Mesenchymal stem cell (in vitro differentiated cells and primary cell): Measurements from ENCODE around the gene IPPK.

ENCODE experiments used
- DNase-seq: peaks from one replicate; pipeline ENCODE4 v3.0.0-alpha.2; 2013
- H2AFZ ChIP-seq: one replicate; pipeline ENCODE4 v1.6.1; 2013; ENCODE audit warnings: low read depth, mild to moderate bottlenecking, control low read depth, inconsistent platforms, low read length, moderate library complexity
- H2AK5ac ChIP-seq: 2 replicates; pipeline ENCODE4 v1.6.1; 2013; ENCODE audit warnings: low read length, moderate library complexity, mild to moderate bottlenecking, inconsistent platforms; ENCODE audit not compliant: severe bottlenecking
- H2BK120ac ChIP-seq: one replicate; pipeline ENCODE4 v1.6.1; 2013; ENCODE audit warnings: low read depth, mild to moderate bottlenecking, inconsistent platforms, low read length, moderate library complexity
- H2BK12ac ChIP-seq, 2 experiments: one replicate each; pipeline ENCODE4 v1.6.1; 2013; ENCODE audit warnings: inconsistent platforms in 2 of 2, low read length in 2 of 2, mild to moderate bottlenecking in 2 of 2, moderate library complexity in 2 of 2, control low read depth in 1 of 2
- H2BK15ac ChIP-seq: one replicate; pipeline ENCODE4 v1.6.1; 2013; ENCODE audit warnings: mild to moderate bottlenecking, low read depth, inconsistent platforms; ENCODE audit not compliant: poor library complexity, severe bottlenecking
- H2BK5ac ChIP-seq: 2 replicates; pipeline ENCODE4 v1.6.1; 2013; ENCODE audit warnings: low read depth, mild to moderate bottlenecking, low read length, control low read depth, inconsistent platforms; ENCODE audit not compliant: poor library complexity, severe bottlenecking
- H3K14ac ChIP-seq, 2 experiments: one replicate each; pipeline ENCODE4 v1.6.1; 2013; ENCODE audit warnings: inconsistent platforms in 2 of 2, low read length in 2 of 2, control low read depth in 1 of 2, mild to moderate bottlenecking in 1 of 2, moderate library complexity in 1 of 2
- H3K18ac ChIP-seq, 2 experiments: one replicate each; pipeline ENCODE4 v1.6.1; 2013; ENCODE audit warnings: inconsistent platforms in 2 of 2, low read length in 2 of 2, control low read depth in 1 of 2, low read depth in 1 of 2, mild to moderate bottlenecking in 1 of 2
- H3K23ac ChIP-seq, 2 experiments: one replicate each; pipeline ENCODE4 v1.6.1; 2013; ENCODE audit warnings: inconsistent platforms in 2 of 2, low read length in 2 of 2, mild to moderate bottlenecking in 2 of 2, moderate library complexity in 2 of 2, control low read depth in 1 of 2
- H3K27ac ChIP-seq: 2 replicates; pipeline ENCODE4 v1.5.1; 2013; ENCODE audit warnings: mild to moderate bottlenecking, moderate library complexity, low read length, control low read depth, inconsistent platforms; ENCODE audit not compliant: poor library complexity, severe bottlenecking
- H3K27me3 ChIP-seq, 2 experiments: 2 replicates each; pipeline versions ENCODE4 v1.6.1 to v1.7.0; 2013; ENCODE audit warnings: low read length in 2 of 2, mild to moderate bottlenecking in 2 of 2, moderate library complexity in 2 of 2, control low read depth in 1 of 2, inconsistent platforms in 1 of 2; ENCODE audit not compliant: control insufficient read depth in 1 of 2, insufficient read depth in 1 of 2
- H3K36me3 ChIP-seq, 2 experiments: 2 replicates each; pipeline versions ENCODE4 v1.6.1 to v1.7.0; 2013; ENCODE audit warnings: low read length in 2 of 2, control low read depth in 1 of 2, inconsistent platforms in 1 of 2, low read depth in 1 of 2, mild to moderate bottlenecking in 1 of 2; ENCODE audit not compliant: insufficient read depth in 2 of 2, control insufficient read depth in 1 of 2
- H3K4ac ChIP-seq, 2 experiments: one replicate each; pipeline ENCODE4 v1.6.1; 2013; ENCODE audit warnings: inconsistent platforms in 2 of 2, low read length in 2 of 2, mild to moderate bottlenecking in 2 of 2, moderate library complexity in 2 of 2, control low read depth in 1 of 2, low read depth in 1 of 2
- H3K4me1 ChIP-seq: 2 replicates; pipeline ENCODE4 v1.6.1; 2013; ENCODE audit warnings: low read depth, low read length, control low read depth; ENCODE audit not compliant: control insufficient read depth, insufficient read depth
- H3K4me2 ChIP-seq: 2 replicates; pipeline ENCODE4 v1.6.1; 2013; ENCODE audit warnings: low read length, mild to moderate bottlenecking, inconsistent platforms; ENCODE audit not compliant: poor library complexity, severe bottlenecking
- H3K4me3 ChIP-seq, 2 experiments: 2 replicates each; pipeline versions ENCODE4 v1.5.1 to v1.7.0; 2013; ENCODE audit warnings: low read length in 2 of 2, mild to moderate bottlenecking in 2 of 2, control low read depth in 1 of 2, low read depth in 1 of 2; ENCODE audit not compliant: insufficient read depth in 1 of 2
- H3K79me1 ChIP-seq: replicated peaks from 2 replicates; pipeline ENCODE4 v1.6.1; 2013; ENCODE audit warnings: mild to moderate bottlenecking, control low read depth, low read length, inconsistent platforms; ENCODE audit not compliant: poor library complexity, severe bottlenecking
- H3K9ac ChIP-seq: 2 replicates; pipeline ENCODE4 v1.7.0; 2013; ENCODE audit warnings: mild to moderate bottlenecking, low read length, moderate library complexity
- H3K9me3 ChIP-seq: 2 replicates; pipeline ENCODE4 v1.7.0; 2013; ENCODE audit warnings: mild to moderate bottlenecking, low read length; ENCODE audit not compliant: control insufficient read depth
- H4K8ac ChIP-seq: one replicate; pipeline ENCODE4 v1.6.1; 2013; ENCODE audit warnings: inconsistent platforms, mild to moderate bottlenecking, low read length, moderate library complexity
- H4K91ac ChIP-seq: one replicate; pipeline ENCODE4 v1.6.1; 2013; ENCODE audit warnings: mild to moderate bottlenecking, low read length, inconsistent platforms
- WGBS: methylation state at CpG from one replicate; pipeline ENCODE4 v1.1.7; 2013; ENCODE audit warnings: mixed read lengths; 5-methylcytosine and 5-hydroxymethylcytosine counted together

The IPPK gene

GRCh38 chr9:92600462-92601261, 69.3 kb downstream of the IPPK start:
- peak; percentile 80 for DNase-seq
- H3K27me3 ChIP-seq: no peaks in the 10 kb centered on the region
- 43% methylated on average over 12 of the region's 12 CpGs for WGBS
- H3K4ac ChIP-seq: no peak overlapping the region
- H3K36me3 ChIP-seq: peaks cover 0 to 3% of the 10 kb centered on the region in 2 experiments
- H2AK5ac ChIP-seq: no peak overlapping the region
- peak overlapping the region; percentile 6 for H3K27ac ChIP-seq
- H4K8ac ChIP-seq: peak overlapping the region; percentile 52
- peak overlapping the region; percentile 51 for H3K4me2 ChIP-seq
- peak overlapping the region; percentile 91 for H2BK15ac ChIP-seq
- peak overlapping the region in 1 of 2 experiments; percentile 12 for H3K18ac ChIP-seq
- peak overlapping the region; percentile 31 for H2BK5ac ChIP-seq
- H2AFZ ChIP-seq: no peak overlapping the region
- H3K9me3 ChIP-seq: no peaks in the 10 kb centered on the region
- H3K14ac ChIP-seq: no peak overlapping the region
- no peak overlapping the region for H3K23ac ChIP-seq
- H2BK12ac ChIP-seq: peak overlapping the region; percentile 7 to 22
- peak overlapping the region; percentile 43 for H4K91ac ChIP-seq
- H3K79me1 ChIP-seq: no peaks in the 10 kb centered on the region
- peaks cover 6% of the 10 kb centered on the region for H3K4me1 ChIP-seq
- H3K4me3 ChIP-seq: peak overlapping the region in 1 of 2 experiments; percentile 41
- H2BK120ac ChIP-seq: no peak overlapping the region
- H3K9ac ChIP-seq: peak overlapping the region; percentile 82

GRCh38 chr9:92599938-92600461, 69.9 kb downstream of the IPPK start:
- Histone ChIP-seq H3K4me3 (no peak overlapping the region), H2BK120ac (no peak overlapping the region), H3K4me1 (peaks cover 6% of the 10 kb centered on the region), H4K91ac (no peak overlapping the region), H2BK15ac (no peak overlapping the region), H2BK5ac (no peak overlapping the region), H3K27me3 (no peaks in the 10 kb centered on the region), H3K4ac (peak overlapping the region in 1 of 2 experiments; percentile 46), H3K18ac (no peak overlapping the region), H3K27ac (no peak overlapping the region), H3K23ac (no peak overlapping the region), H3K9me3 (no peaks in the 10 kb centered on the region), H2AK5ac (no peak overlapping the region), H3K4me2 (no peak overlapping the region), H2BK12ac (peak overlapping the region in 1 of 2 experiments; percentile 22), H4K8ac (peak overlapping the region; percentile 59), H2AFZ (no peak overlapping the region), H3K14ac (no peak overlapping the region), H3K36me3 (peaks cover 0 to 3% of the 10 kb centered on the region in 2 experiments), H3K9ac (no peak overlapping the region), H3K79me1 (no peaks in the 10 kb centered on the region)
- 77% methylated on average over 4 of the region's 4 CpGs for WGBS
- DNase-seq: peak; percentile 35

GRCh38 chr9:92598382-92598781, 71.5 kb downstream of the IPPK start:
- Histone ChIP-seq H3K23ac (no peak overlapping the region), H2AK5ac (no peak overlapping the region), H4K91ac (peak overlapping the region; percentile 52), H2BK5ac (no peak overlapping the region), H3K4me1 (peaks cover 6% of the 10 kb centered on the region), H3K27ac (no peak overlapping the region), H2BK120ac (no peak overlapping the region), H4K8ac (peak overlapping the region; percentile 56), H3K18ac (peak overlapping the region in 1 of 2 experiments; percentile 14), H3K4me3 (no peak overlapping the region), H3K14ac (no peak overlapping the region), H3K4me2 (no peak overlapping the region), H3K27me3 (no peaks in the 10 kb centered on the region), H3K36me3 (peaks cover 0 to under 1% of the 10 kb centered on the region in 2 experiments), H3K79me1 (no peaks in the 10 kb centered on the region), H2BK12ac (peak overlapping the region in 1 of 2 experiments; percentile 59), H2BK15ac (no peak overlapping the region), H3K4ac (no peak overlapping the region), H2AFZ (no peak overlapping the region), H3K9me3 (no peaks in the 10 kb centered on the region), H3K9ac (no peak overlapping the region)
- 88% methylated on average over 1 of the region's 2 CpGs for WGBS
- DNase-seq: no peak

GRCh38 chr9:92595930-92596329, 74.0 kb downstream of the IPPK start:
- no peak overlapping the region for H3K27ac ChIP-seq
- no peak overlapping the region for H3K9ac ChIP-seq
- no CpG with 5 or more reads among the region's 1 CpG for WGBS
- no peak for DNase-seq
- H4K91ac ChIP-seq: no peak overlapping the region
- no peaks in the 10 kb centered on the region for H3K27me3 ChIP-seq
- H2BK15ac ChIP-seq: no peak overlapping the region
- no peak overlapping the region for H2BK5ac ChIP-seq
- no peaks in the 10 kb centered on the region for H3K9me3 ChIP-seq
- H2BK12ac ChIP-seq: no peak overlapping the region
- H3K4ac ChIP-seq: no peak overlapping the region
- no peak overlapping the region for H2AK5ac ChIP-seq
- H2BK120ac ChIP-seq: no peak overlapping the region
- no peak overlapping the region for H2AFZ ChIP-seq
- no peak overlapping the region for H3K23ac ChIP-seq
- no peak overlapping the region for H3K18ac ChIP-seq
- no peak overlapping the region for H3K4me2 ChIP-seq
- H3K36me3 ChIP-seq: no peaks in the 10 kb centered on the region
- H3K4me1 ChIP-seq: peaks cover 7% of the 10 kb centered on the region
- no peak overlapping the region for H3K4me3 ChIP-seq
- no peak overlapping the region for H4K8ac ChIP-seq
- H3K14ac ChIP-seq: no peak overlapping the region
- H3K79me1 ChIP-seq: no peaks in the 10 kb centered on the region
